H9 (cell line): Measurements from ENCODE around the gene PUDP. TPM values are rescaled to one million over a fixed set of nuclear protein-coding genes. Genes with fewer than 3 reads are reported as not detected.

Source experiments
- DNase-seq: peaks from one replicate; pipeline ENCODE4 v3.0.0-alpha.2; 2017
- H2AFZ ChIP-seq: one replicate; pipeline ENCODE4 v1.6.1; 2013; ENCODE audit warnings: mild to moderate bottlenecking, low read length, control low read depth, moderate library complexity
- H2AK5ac ChIP-seq: 2 replicates; pipeline ENCODE4 v1.6.1; 2013; ENCODE audit warnings: low read length, control low read depth, mixed read lengths; ENCODE audit not compliant: insufficient read length
- H2BK120ac ChIP-seq: one replicate; pipeline ENCODE4 v1.6.1; 2013; ENCODE audit warnings: low read depth, mild to moderate bottlenecking, low read length, control low read depth, inconsistent platforms; ENCODE audit not compliant: poor library complexity, severe bottlenecking
- H2BK12ac ChIP-seq: 2 replicates; pipeline ENCODE4 v1.6.1; 2013; ENCODE audit warnings: low read length, control low read depth, mixed read lengths, low read depth; ENCODE audit not compliant: insufficient read length
- H2BK15ac ChIP-seq: 2 replicates; pipeline ENCODE4 v1.6.1; 2013; ENCODE audit warnings: low read depth, low read length, control low read depth
- H2BK20ac ChIP-seq: one replicate; pipeline ENCODE4 v1.6.1; 2013; ENCODE audit warnings: low read depth, mild to moderate bottlenecking, low read length, control low read depth, inconsistent platforms; ENCODE audit not compliant: poor library complexity, severe bottlenecking
- H2BK5ac ChIP-seq: 2 replicates; pipeline ENCODE4 v1.6.1; 2013; ENCODE audit warnings: low read length, control low read depth, mixed read lengths; ENCODE audit not compliant: insufficient read length
- H3K14ac ChIP-seq: 2 replicates; pipeline ENCODE4 v1.6.1; 2013; ENCODE audit warnings: low read length, control low read depth; ENCODE audit not compliant: insufficient read depth
- H3K18ac ChIP-seq: 2 replicates; pipeline ENCODE4 v1.6.1; 2013; ENCODE audit warnings: low read depth, mild to moderate bottlenecking, mixed read lengths, low read length, control low read depth; ENCODE audit not compliant: insufficient read length
- H3K23ac ChIP-seq: 2 replicates; pipeline ENCODE4 v1.6.1; 2013; ENCODE audit warnings: low read length, control low read depth, mixed read lengths, low read depth; ENCODE audit not compliant: insufficient read length
- H3K23me2 ChIP-seq: 2 replicates; pipeline ENCODE4 v1.6.1; 2013; ENCODE audit warnings: low read depth, mild to moderate bottlenecking, mixed read lengths, low read length, control low read depth; ENCODE audit not compliant: insufficient read length, poor library complexity, severe bottlenecking
- H3K27ac ChIP-seq: 2 replicates; pipeline ENCODE4 v1.5.1; 2013; ENCODE audit warnings: low read length, control low read depth, mixed read lengths, low read depth; ENCODE audit not compliant: insufficient read length
- H3K27me3 ChIP-seq: 2 replicates; pipeline ENCODE4 v1.6.1; 2013; ENCODE audit warnings: low read length, control low read depth, inconsistent platforms; ENCODE audit not compliant: insufficient read depth
- H3K4ac ChIP-seq: 2 replicates; pipeline ENCODE4 v1.6.1; 2013; ENCODE audit warnings: low read depth, mild to moderate bottlenecking, control low read depth, inconsistent platforms, low read length, moderate library complexity
- H3K4me1 ChIP-seq: 2 replicates; pipeline ENCODE4 v1.6.1; 2013; ENCODE audit warnings: low read length, control low read depth, inconsistent platforms; ENCODE audit not compliant: insufficient read depth
- H3K4me2 ChIP-seq: 2 replicates; pipeline ENCODE4 v1.6.1; 2013; ENCODE audit warnings: low read length, control low read depth, mixed read lengths; ENCODE audit not compliant: insufficient read length, insufficient read depth
- H3K56ac ChIP-seq: 2 replicates; pipeline ENCODE4 v1.6.1; 2013; ENCODE audit warnings: low read depth, mild to moderate bottlenecking, mixed read lengths, low read length, control low read depth; ENCODE audit not compliant: insufficient read length
- H3K79me1 ChIP-seq: 2 replicates; pipeline ENCODE4 v1.6.1; 2013; ENCODE audit warnings: low read depth, mild to moderate bottlenecking, moderate library complexity, low read length, control low read depth, inconsistent platforms; ENCODE audit not compliant: insufficient read depth, poor library complexity, severe bottlenecking
- H3K79me2 ChIP-seq: 2 replicates; pipeline ENCODE4 v1.6.1; 2013; ENCODE audit warnings: low read length, control low read depth, inconsistent platforms; ENCODE audit not compliant: insufficient read depth
- H3K9ac ChIP-seq: 2 replicates; pipeline ENCODE4 v1.6.1; 2013; ENCODE audit warnings: low read length, control low read depth, mixed read lengths; ENCODE audit not compliant: insufficient read length; ENCODE audit errors: extremely low read depth
- H3K9me3 ChIP-seq: one replicate; pipeline ENCODE4 v1.6.1; 2013; ENCODE audit warnings: low read depth, low read length, inconsistent platforms; ENCODE audit not compliant: control insufficient read depth
- H3T11ph ChIP-seq: one replicate; pipeline ENCODE4 v1.6.1; 2013; ENCODE audit warnings: mild to moderate bottlenecking, low read length, control low read depth, inconsistent platforms
- H4K20me1 ChIP-seq: one replicate; pipeline ENCODE4 v1.6.1; 2013; ENCODE audit not compliant: control insufficient read depth, insufficient read length, insufficient read depth
- H4K5ac ChIP-seq: 2 replicates; pipeline ENCODE4 v1.6.1; 2013; ENCODE audit warnings: low read depth, mild to moderate bottlenecking, mixed read lengths, low read length, control low read depth; ENCODE audit not compliant: insufficient read length
- H4K8ac ChIP-seq: replicated peaks from 2 replicates; pipeline ENCODE4 v1.6.1; 2013; ENCODE audit warnings: low read length, control low read depth, mixed read lengths, low read depth; ENCODE audit not compliant: insufficient read length
- H4K91ac ChIP-seq: 2 replicates; pipeline ENCODE4 v1.6.1; 2013; ENCODE audit warnings: low read depth, mild to moderate bottlenecking, moderate library complexity, mixed read lengths, low read length, control low read depth; ENCODE audit not compliant: insufficient read length
- H3K27ac Mint-ChIP-seq, 3 experiments: 2 replicates in 2 of 3; 3 replicates in 1 of 3; pipeline ENCODE4 v1.8.0; 2020 to 2021; ENCODE audit warnings: mixed read lengths in 3 of 3, mild to moderate bottlenecking in 1 of 3, moderate library complexity in 1 of 3
- H3K27me3 Mint-ChIP-seq: 2 replicates; pipeline ENCODE4 v1.8.0; 2021; ENCODE audit warnings: low read depth, mild to moderate bottlenecking, moderate library complexity, mixed read lengths
- H3K36me3 Mint-ChIP-seq, 3 experiments: 2 replicates in 2 of 3; 3 replicates in 1 of 3; pipeline ENCODE4 v1.8.0; 2020 to 2021; ENCODE audit warnings: low read depth in 3 of 3, mixed read lengths in 3 of 3; ENCODE audit not compliant: insufficient read depth in 1 of 3
- H3K4me1 Mint-ChIP-seq, 2 experiments: 2 replicates each; pipeline ENCODE4 v1.8.0; 2020; ENCODE audit warnings: mixed read lengths in 2 of 2
- H3K4me3 Mint-ChIP-seq, 2 experiments: 2 replicates in 1 of 2; 3 replicates in 1 of 2; pipeline ENCODE4 v1.8.0; 2020 to 2021; ENCODE audit warnings: mild to moderate bottlenecking in 2 of 2, mixed read lengths in 2 of 2, moderate library complexity in 1 of 2
- H3K9me3 Mint-ChIP-seq, 2 experiments: 2 replicates in 1 of 2; 3 replicates in 1 of 2; pipeline ENCODE4 v1.8.0; 2020; ENCODE audit warnings: mild to moderate bottlenecking in 2 of 2, mixed read lengths in 2 of 2, moderate library complexity in 1 of 2
- WGBS: extraction: QIAGEN DNeasy Blood & Tissue Kit; methylation state at CpG from one replicate; pipeline ENCODE4 v1.1.7; 2013; ENCODE audit warnings: missing lambda C conversion rate, low lambda C conversion rate, mixed read lengths; ENCODE audit not compliant: insufficient read length; ENCODE audit errors: extremely low coverage; 5-methylcytosine and 5-hydroxymethylcytosine counted together
- total RNA-seq: library from RNA; stranded (reverse); gene quantifications from 2 replicates; pipeline ENCODE4 v1.2.1, GENCODE V29; 2021
- TF ChIP-seq, protein P1 (sequence below): fragments of 200-600 bp; sonication (generic); conservative IDR thresholded peaks from 3 replicates; pipeline ENCODE4 v1.8.0; 2021; ENCODE audit warnings: antibody characterized with exemption, mild to moderate bottlenecking

PUDP gene
- total RNA-seq, 1 experiment from 2014 or later, result 46.3 TPM

- Mint-ChIP-seq H3K27ac (no peak overlapping the region; a peak in 1 of 7 replicates), H3K4me1 (peaks cover 30 to 31% of the 10 kb centered on the region in 2 experiments), H3K4me3 (no peak overlapping the region), H3K36me3 (peaks cover 3 to 9% (median 7%) of the 10 kb centered on the region in 3 experiments; a peak in 3 of 7 replicates), H3K27me3 (no peaks in the 10 kb centered on the region), H3K9me3 (no peaks in the 10 kb centered on the region)
- H3K14ac ChIP-seq, result no peak overlapping the region
- H3K79me1 ChIP-seq, result no peaks in the 10 kb centered on the region
- H3K27ac ChIP-seq, result no peak overlapping the region
- H3K56ac ChIP-seq, result no peak overlapping the region
- no peak for DNase-seq
- no peak overlapping the region for H4K5ac ChIP-seq
- H2AK5ac ChIP-seq, result no peak overlapping the region
- H4K8ac ChIP-seq, result no peak overlapping the region
- H2BK5ac ChIP-seq, result no peak overlapping the region
- no peak overlapping the region for H2AFZ ChIP-seq
- H3K23ac ChIP-seq, result no peak overlapping the region
- no peak overlapping the region for H2BK120ac ChIP-seq
- no peaks in the 10 kb centered on the region for H3K27me3 ChIP-seq
- no peak overlapping the region for H3K4me2 ChIP-seq
- H3K9ac ChIP-seq, result no peak overlapping the region
- no peaks in the 10 kb centered on the region for H4K20me1 ChIP-seq
- no peak overlapping the region for H3K4ac ChIP-seq
- no peak overlapping the region for H3K18ac ChIP-seq
- H2BK15ac ChIP-seq, result no peak overlapping the region; the same call in 1 of the 2 replicates
- H3K79me2 ChIP-seq, result peaks cover 2% of the 10 kb centered on the region
- H3K23me2 ChIP-seq, result no peaks in the 10 kb centered on the region
- H2BK20ac ChIP-seq, result no peak overlapping the region
- H4K91ac ChIP-seq, result no peak overlapping the region
- WGBS, result no CpG with 5 or more reads among the region's 6 CpGs
- no peak overlapping the region for H2BK12ac ChIP-seq
- TF ChIP-seq, protein P1, sequence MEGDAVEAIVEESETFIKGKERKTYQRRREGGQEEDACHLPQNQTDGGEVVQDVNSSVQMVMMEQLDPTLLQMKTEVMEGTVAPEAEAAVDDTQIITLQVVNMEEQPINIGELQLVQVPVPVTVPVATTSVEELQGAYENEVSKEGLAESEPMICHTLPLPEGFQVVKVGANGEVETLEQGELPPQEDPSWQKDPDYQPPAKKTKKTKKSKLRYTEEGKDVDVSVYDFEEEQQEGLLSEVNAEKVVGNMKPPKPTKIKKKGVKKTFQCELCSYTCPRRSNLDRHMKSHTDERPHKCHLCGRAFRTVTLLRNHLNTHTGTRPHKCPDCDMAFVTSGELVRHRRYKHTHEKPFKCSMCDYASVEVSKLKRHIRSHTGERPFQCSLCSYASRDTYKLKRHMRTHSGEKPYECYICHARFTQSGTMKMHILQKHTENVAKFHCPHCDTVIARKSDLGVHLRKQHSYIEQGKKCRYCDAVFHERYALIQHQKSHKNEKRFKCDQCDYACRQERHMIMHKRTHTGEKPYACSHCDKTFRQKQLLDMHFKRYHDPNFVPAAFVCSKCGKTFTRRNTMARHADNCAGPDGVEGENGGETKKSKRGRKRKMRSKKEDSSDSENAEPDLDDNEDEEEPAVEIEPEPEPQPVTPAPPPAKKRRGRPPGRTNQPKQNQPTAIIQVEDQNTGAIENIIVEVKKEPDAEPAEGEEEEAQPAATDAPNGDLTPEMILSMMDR, result no peak
- no peak overlapping the region for H3T11ph ChIP-seq
- H3K9me3 ChIP-seq, result no peaks in the 10 kb centered on the region
- peaks cover 7% of the 10 kb centered on the region; the same call in 1 of the 2 replicates for H3K4me1 ChIP-seq
Observed at GRCh38 chrX:7111518-7111917, 36.4 kb downstream of the PUDP start.
